KMS-11 (cell line): Measurements from ENCODE around the gene AOPEP.

Source experiments
- H2AFZ ChIP-seq: fragments of 200-600 bp; sonication (generic); 2 replicates; pipeline ENCODE4 v1.6.1; 2016; ENCODE audit warnings: antibody characterized with exemption, mixed run types, low read depth
- H3K27ac ChIP-seq: fragments of 200-600 bp; sonication (generic); 2 replicates; pipeline ENCODE4 v1.6.1; 2016; ENCODE audit warnings: mild to moderate bottlenecking, mixed run types
- H3K27me3 ChIP-seq: fragments of 200-600 bp; sonication (generic); 2 replicates; pipeline ENCODE4 v1.6.1; 2017; ENCODE audit warnings: mild to moderate bottlenecking, low read depth, mixed run types, moderate library complexity; ENCODE audit not compliant: insufficient read depth
- H3K36me3 ChIP-seq: fragments of 200-600 bp; sonication (generic); 2 replicates; pipeline ENCODE4 v1.6.1; 2017; ENCODE audit warnings: mild to moderate bottlenecking, mixed run types; ENCODE audit not compliant: insufficient read depth
- H3K4me1 ChIP-seq: fragments of 200-600 bp; sonication (generic); 2 replicates; pipeline ENCODE4 v1.6.1; 2016; ENCODE audit warnings: mild to moderate bottlenecking, low read depth, mixed run types; ENCODE audit not compliant: poor library complexity, severe bottlenecking
- H3K4me2 ChIP-seq: fragments of 200-600 bp; sonication (generic); 2 replicates; pipeline ENCODE4 v1.7.0; 2016; ENCODE audit warnings: mild to moderate bottlenecking, mixed run types
- H3K4me3 ChIP-seq: fragments of 200-600 bp; sonication (generic); IDR thresholded peaks from 2 replicates; pipeline ENCODE4 v1.6.1; 2017; ENCODE audit warnings: low read depth, low read length, mixed read lengths; ENCODE audit not compliant: insufficient read depth
- H3K79me2 ChIP-seq: fragments of 200-600 bp; sonication (generic); 2 replicates; pipeline ENCODE4 v1.6.1; 2016; ENCODE audit warnings: low read depth, mixed run types; ENCODE audit not compliant: insufficient read depth
- H3K9ac ChIP-seq: fragments of 200-600 bp; sonication (generic); 2 replicates; pipeline ENCODE4 v1.6.1; 2016; ENCODE audit warnings: mild to moderate bottlenecking, mixed run types
- H4K20me1 ChIP-seq: fragments of 200-600 bp; sonication (generic); 2 replicates; pipeline ENCODE4 v1.6.1; 2016; ENCODE audit warnings: mild to moderate bottlenecking, mixed run types; ENCODE audit not compliant: insufficient read depth
- TF ChIP-seq, protein P1 (sequence below): fragments of 200-600 bp; sonication (generic); conservative IDR thresholded peaks from 2 replicates; pipeline ENCODE4 v1.6.1; 2017; ENCODE audit warnings: low read depth, mild to moderate bottlenecking, antibody characterized with exemption, low read length, moderate library complexity, mixed read lengths

The AOPEP gene

DNA sequence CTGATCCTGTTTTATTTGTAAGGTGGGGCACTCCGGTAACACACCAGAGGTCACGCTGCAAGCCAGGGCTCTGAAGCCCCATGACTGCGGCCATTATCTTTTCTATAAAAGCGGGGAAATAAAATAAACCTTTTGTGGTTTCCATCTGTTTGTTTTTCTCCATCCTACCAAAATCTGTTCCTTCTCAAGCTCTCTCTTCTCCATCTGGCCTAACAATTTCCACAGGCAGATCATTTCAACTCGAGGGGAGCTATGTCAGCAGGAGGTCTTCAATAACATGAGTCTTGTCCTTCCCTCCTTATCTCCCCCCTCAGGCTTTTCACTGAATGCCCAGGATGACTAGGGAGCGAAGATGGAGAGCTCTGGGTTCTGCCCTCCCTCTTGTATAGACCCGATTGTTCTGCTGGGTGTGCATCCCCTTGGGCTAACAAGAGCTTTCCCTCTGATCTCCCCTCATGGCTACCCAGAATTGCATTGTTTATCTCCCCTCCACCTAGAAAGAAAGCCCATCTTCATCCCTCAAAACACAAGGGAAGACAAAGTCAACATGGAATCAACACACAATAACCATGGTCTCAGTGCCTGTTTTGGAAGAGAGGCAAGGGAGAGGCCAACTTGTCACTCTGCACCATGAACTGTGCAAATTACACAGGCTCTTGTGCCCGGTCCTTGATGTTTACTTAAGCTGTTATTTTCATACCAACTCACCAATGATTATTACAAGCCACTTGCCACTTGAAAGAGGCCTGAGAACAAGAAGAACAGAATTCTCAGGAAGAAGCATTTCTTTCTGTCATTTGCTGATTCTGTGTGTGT, 403.2 kb downstream of the AOPEP start:
- H3K9ac ChIP-seq = no peak overlapping the region
- TF ChIP-seq, protein P1, sequence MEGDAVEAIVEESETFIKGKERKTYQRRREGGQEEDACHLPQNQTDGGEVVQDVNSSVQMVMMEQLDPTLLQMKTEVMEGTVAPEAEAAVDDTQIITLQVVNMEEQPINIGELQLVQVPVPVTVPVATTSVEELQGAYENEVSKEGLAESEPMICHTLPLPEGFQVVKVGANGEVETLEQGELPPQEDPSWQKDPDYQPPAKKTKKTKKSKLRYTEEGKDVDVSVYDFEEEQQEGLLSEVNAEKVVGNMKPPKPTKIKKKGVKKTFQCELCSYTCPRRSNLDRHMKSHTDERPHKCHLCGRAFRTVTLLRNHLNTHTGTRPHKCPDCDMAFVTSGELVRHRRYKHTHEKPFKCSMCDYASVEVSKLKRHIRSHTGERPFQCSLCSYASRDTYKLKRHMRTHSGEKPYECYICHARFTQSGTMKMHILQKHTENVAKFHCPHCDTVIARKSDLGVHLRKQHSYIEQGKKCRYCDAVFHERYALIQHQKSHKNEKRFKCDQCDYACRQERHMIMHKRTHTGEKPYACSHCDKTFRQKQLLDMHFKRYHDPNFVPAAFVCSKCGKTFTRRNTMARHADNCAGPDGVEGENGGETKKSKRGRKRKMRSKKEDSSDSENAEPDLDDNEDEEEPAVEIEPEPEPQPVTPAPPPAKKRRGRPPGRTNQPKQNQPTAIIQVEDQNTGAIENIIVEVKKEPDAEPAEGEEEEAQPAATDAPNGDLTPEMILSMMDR = no peak

DNA sequence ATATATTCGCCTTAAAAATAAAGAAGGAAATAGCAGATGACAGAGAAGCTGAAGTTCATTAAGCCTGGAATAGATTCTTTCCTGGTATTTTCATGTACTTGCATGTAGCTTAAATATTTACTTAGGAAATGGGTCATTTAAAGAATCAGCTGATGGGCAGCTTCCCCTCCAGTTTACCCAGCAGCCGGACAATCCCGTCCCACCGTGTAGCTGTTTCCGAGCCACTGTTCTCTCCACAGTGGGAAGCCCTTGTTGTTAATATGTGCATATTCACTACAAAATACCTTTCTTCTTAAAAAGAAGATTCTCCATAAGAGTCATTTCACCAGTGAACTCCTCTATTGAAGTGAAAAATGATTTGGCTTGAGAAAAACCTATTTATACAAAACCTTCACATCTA, 404.0 kb downstream of the AOPEP start:
- Histone ChIP-seq H3K4me1 (no peaks in the 10 kb centered on the region), H2AFZ (no peak overlapping the region)

More for the DNA sequence above, 403.2 kb downstream of the AOPEP start:
- Histone ChIP-seq H4K20me1 (no peaks in the 10 kb centered on the region), H3K4me2 (no peak overlapping the region), H3K4me3 (no peak overlapping the region), H3K27me3 (no peaks in the 10 kb centered on the region), H3K27ac (no peak overlapping the region), H3K79me2 (no peaks in the 10 kb centered on the region), H2AFZ (no peak overlapping the region), H3K4me1 (no peaks in the 10 kb centered on the region), H3K36me3 (no peaks in the 10 kb centered on the region)

DNA sequence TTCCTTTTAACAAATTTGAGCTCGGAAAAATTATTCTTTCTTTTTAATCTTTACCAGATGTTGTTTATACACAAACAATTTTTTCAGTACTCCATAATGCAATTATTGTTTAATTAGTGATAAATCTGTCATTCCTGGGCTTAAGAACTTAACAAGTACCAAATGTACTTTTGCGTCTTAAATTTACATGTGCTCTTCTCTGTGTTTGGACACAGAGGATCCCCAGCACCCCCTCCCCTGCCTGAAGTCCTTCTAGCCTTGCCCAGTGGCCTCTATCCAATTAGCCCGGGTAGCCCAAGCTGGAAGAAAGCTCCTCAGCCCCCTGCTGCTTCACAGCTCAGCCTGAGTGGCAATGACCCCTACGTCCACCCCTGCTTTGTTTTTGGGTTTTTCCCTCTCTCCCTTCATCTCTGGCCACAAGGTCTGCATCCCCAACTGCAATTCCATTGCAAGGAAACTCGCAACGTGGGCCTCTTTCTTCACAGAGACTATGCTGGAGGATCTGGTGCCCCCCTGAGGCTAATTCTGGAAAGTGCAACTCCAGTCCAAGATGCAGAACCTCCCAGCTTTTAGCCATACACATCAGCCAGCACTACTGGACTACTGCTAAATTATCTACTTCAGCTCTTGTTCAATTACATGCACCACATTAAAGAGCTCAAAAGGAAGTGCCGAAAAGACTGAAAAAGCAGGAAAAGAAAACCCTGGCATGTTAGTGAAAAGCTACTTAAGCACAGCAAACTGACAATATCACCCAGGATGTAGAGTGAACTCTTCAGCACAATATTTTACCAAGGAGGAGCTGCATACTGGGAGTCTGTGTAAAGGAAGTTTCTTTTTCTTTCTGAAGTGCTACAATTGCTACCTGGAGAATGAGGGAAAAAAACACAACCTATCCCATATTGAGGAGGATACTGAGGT, 404.8 kb downstream of the AOPEP start:
- Histone ChIP-seq H2AFZ (no peak overlapping the region), H3K79me2 (no peaks in the 10 kb centered on the region), H3K4me1 (no peaks in the 10 kb centered on the region), H3K9ac (no peak overlapping the region), H3K27me3 (no peaks in the 10 kb centered on the region), H3K4me3 (no peak overlapping the region), H3K36me3 (no peaks in the 10 kb centered on the region), H3K4me2 (no peak overlapping the region), H4K20me1 (no peaks in the 10 kb centered on the region), H3K27ac (no peak overlapping the region)
- TF ChIP-seq, protein P1 = peak; percentile 95

More for the DNA sequence above, 404.0 kb downstream of the AOPEP start:
- H3K4me3 ChIP-seq = no peak overlapping the region
- H3K9ac ChIP-seq = no peak overlapping the region
- H3K79me2 ChIP-seq = no peaks in the 10 kb centered on the region
- no peaks in the 10 kb centered on the region for H3K27me3 ChIP-seq
- H4K20me1 ChIP-seq = no peaks in the 10 kb centered on the region
- no peak overlapping the region for H3K4me2 ChIP-seq
- no peak overlapping the region for H3K27ac ChIP-seq
- no peaks in the 10 kb centered on the region for H3K36me3 ChIP-seq
- TF ChIP-seq, protein P1 = no peak

DNA sequence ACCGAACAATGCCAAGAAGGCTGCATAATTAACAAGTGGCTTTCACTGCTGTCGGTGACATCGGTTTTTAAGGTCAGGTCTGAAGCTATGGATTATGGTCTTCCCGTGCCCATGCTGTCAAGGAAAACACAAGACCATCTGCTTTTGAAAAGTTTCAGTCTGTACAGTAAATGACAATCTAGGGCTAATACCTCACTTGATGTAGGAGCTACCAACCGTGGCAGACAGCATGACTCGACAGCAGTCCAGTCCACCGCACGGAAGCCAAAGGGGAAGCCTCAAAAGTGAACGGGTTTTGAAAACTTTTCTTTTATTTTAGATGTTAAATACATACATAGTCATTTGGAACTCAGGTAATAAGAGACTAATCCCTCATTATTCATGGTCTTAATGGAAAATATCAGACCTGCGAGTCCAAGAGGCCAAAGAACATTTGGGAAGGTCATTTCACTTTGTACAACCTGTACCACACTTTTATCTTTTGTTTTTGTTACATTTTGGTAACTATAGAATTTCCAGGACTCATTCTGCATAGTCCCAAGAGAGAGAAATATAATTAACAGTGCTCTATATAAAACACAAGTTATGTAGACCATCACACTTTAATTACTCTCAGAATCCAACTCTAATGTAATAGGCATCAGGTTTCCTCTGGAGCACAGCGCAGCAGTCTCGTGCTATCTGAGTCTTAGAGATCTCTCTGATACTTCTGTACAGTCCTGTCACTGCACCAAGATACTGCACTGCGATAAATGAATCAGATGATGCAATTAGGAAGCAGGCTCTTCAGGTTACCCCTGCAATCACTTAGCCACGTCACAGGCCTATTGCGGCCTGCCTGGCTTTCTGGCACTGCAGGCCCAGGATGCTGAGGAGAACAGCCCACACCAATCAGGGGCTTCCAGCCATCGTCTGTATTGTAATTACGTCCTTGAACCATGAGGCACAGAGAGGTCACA, 406.1 kb downstream of the AOPEP start:
- Histone ChIP-seq H3K4me2 (no peak overlapping the region), H3K4me1 (no peaks in the 10 kb centered on the region), H3K36me3 (no peaks in the 10 kb centered on the region), H3K4me3 (no peak overlapping the region), H3K27ac (no peak overlapping the region), H3K79me2 (no peaks in the 10 kb centered on the region), H2AFZ (no peak overlapping the region), H3K9ac (no peak overlapping the region), H4K20me1 (no peaks in the 10 kb centered on the region), H3K27me3 (no peaks in the 10 kb centered on the region)
- TF ChIP-seq, protein P1 = no peak
